Measurements from ENCODE around the gene VWA1.

The VWA1 gene

DNA sequence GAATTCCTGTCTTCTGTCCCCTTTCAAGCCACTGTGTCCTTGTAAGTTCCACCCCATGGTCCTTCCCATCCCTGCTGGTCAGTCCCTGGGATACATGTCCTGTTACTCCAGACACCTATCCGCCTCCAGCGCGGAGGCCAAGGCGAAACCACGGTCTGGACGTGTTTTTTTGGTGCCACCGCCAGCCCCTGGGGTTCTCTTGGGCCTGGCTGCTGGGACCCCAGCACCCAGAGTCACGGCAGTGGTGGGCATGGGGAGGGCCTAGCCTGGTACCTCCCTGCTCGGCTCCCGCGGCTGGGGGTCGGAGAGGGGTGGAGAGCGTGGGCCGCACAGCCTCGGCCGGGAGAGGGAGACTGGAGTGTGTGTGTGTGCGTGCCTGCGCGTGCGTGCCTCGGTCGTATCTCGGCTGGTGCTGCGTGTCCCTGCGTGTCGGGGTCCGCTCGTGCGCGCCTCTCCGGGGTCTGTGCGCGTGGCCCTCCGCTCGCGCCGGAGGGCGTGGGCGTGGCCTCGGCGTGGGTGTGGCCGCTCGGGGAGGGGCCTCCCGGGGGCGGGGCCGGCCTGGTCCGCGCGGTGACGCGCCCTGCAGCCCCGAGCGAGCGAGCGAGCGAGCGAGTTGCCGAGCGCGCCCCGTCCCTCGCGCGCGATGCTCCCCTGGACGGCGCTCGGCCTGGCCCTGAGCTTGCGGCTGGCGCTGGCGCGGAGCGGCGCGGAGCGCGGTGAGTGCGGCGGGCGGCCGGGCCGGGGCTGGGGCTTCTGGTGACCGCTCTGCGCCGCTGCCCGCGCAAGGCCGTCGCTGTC lies at the start of gene VWA1:
Gene VWA1, plus strand, starts transcription at position 585 of the 798 bp plus-strand sequence. Its CDS starts 59 bp downstream, at position 644.
- ChIA-PET CTCF (no interaction called here), POLR2A (no interaction called here)
- no peak for TF ChIP-seq CTCF (IDR thresholded peaks at IDR 0.05; ENCODE audit: insufficient read depth, low read length, missing control alignments)
- peak within 1 kb of the TSS; percentile 54 for H3K4me3 ChIP-seq (ENCODE audit: low read depth, low read length)
- no peak for DNase-seq (ENCODE audit: low read depth, low spot score)

- POLR2A ChIA-PET = interaction anchor here (0.6 to 1.8 kb wide), 4 partner anchors 10 to 192 kb away, joined by 3 to 8 read pairs (median 6); partner anchors contain the start of genes AURKAIP1 and CCNL2
- DNase-seq (ENCODE audit: low read depth, low spot score) = no peak
- CTCF ChIA-PET = interaction anchor here (1.1 to 9.9 kb wide), 3 partner anchors 14 to 42 kb away, joined by 3 to 66 read pairs (median 9); partner anchors contain the start of gene CCNL2
- TF ChIP-seq CTCF (IDR thresholded peaks at IDR 0.05; ENCODE audit: insufficient read depth, low read length, missing control alignments) = no peak
- no peak overlapping the region for H3K4me3 ChIP-seq (ENCODE audit: low read depth, low read length)
These were observed 49.6 kb upstream of the VWA1 start for GRCh38 chr1:1385931-1386330.

GRCh38 chr1:1387098-1388077 lies 48.1 kb upstream of the VWA1 start:
- POLR2A ChIA-PET = interaction anchor here (1.1 to 1.8 kb wide), 3 partner anchors 12 kb away, joined by 3 to 6 read pairs (median 5); partner anchors contain the start of genes AURKAIP1 and CCNL2

DNA sequence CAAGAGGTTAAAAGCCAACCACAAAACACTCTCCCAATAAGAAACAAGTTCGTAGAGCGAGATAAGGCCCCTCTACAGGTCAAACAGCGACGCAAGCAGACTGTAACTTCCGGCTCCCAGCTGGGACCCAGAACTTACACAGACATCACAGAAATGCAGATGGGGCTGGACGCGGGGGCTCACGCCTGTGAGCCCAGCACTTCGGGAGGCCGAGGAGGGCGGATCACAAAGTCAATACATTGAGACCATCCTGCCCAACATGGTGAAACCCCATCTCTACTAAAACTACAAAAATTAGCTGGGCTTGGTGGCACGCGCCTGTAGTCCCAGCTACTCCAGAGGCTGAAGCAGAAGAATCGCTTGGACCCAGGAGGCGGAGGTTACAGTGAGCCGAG lies 47.4 kb upstream of the VWA1 start:
- no peak for TF ChIP-seq CTCF (IDR thresholded peaks at IDR 0.05; ENCODE audit: insufficient read depth, low read length, missing control alignments)

More at GRCh38 chr1:1387098-1388077, 48.1 kb upstream of the VWA1 start:
- no peak for DNase-seq (ENCODE audit: low read depth, low spot score)
- CTCF ChIA-PET = interaction anchor here (1.0 to 9.9 kb wide), 6 partner anchors 9 to 15 kb away, joined by 3 to 66 read pairs (median 5); partner anchors contain the start of genes AURKAIP1 and CCNL2
- H3K4me3 ChIP-seq (ENCODE audit: low read depth, low read length) = no peak overlapping the region
- TF ChIP-seq CTCF (IDR thresholded peaks at IDR 0.05; ENCODE audit: insufficient read depth, low read length, missing control alignments) = no peak

DNA sequence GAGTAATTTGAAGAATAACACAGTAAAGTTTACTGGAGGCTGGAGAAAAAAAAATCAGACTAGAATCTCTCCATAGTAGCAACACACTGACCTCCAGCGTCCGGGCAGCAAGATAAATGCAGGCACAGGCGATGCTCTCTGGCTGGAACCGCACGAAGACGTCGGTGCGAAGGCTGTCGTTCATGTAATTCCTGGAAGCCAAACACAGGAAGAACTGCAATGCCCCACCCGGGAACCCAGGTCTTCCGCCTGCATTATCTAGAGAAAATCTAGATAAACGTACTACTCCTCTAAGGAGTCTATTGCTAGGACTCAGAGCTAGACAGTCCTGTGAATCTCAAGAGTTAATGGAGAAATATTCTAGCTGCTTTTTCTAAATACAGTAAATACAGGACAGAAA lies 44.8 kb upstream of the VWA1 start:
- ChIA-PET POLR2A (no interaction called here), CTCF (interaction anchor here (9.9 kb wide), 1 partner anchor 10 kb away, joined by 66 read pairs; the partner anchor contains the start of gene CCNL2)
- TF ChIP-seq CTCF (IDR thresholded peaks at IDR 0.05; ENCODE audit: insufficient read depth, low read length, missing control alignments) = no peak
- DNase-seq (ENCODE audit: low read depth, low spot score) = no peak
- no peak overlapping the region for H3K4me3 ChIP-seq (ENCODE audit: low read depth, low read length)

More for the DNA sequence above, 47.4 kb upstream of the VWA1 start:
- no peak for DNase-seq (ENCODE audit: low read depth, low spot score)
- CTCF ChIA-PET = interaction anchor here (1.0 to 9.9 kb wide), 5 partner anchors 10 to 16 kb away, joined by 3 to 66 read pairs (median 3); partner anchors contain the start of genes AURKAIP1 and CCNL2
- no peak overlapping the region for H3K4me3 ChIP-seq (ENCODE audit: low read depth, low read length)
- POLR2A ChIA-PET = interaction anchor here (1.1 to 2.1 kb wide), 2 partner anchors 11 to 13 kb away, joined by 3 to 7 read pairs; partner anchors contain the start of genes AURKAIP1 and CCNL2

All from AG04449 (cell line).